ENCODE measurements around the gene BLVRB.

- TF ChIP-seq, protein P1, sequence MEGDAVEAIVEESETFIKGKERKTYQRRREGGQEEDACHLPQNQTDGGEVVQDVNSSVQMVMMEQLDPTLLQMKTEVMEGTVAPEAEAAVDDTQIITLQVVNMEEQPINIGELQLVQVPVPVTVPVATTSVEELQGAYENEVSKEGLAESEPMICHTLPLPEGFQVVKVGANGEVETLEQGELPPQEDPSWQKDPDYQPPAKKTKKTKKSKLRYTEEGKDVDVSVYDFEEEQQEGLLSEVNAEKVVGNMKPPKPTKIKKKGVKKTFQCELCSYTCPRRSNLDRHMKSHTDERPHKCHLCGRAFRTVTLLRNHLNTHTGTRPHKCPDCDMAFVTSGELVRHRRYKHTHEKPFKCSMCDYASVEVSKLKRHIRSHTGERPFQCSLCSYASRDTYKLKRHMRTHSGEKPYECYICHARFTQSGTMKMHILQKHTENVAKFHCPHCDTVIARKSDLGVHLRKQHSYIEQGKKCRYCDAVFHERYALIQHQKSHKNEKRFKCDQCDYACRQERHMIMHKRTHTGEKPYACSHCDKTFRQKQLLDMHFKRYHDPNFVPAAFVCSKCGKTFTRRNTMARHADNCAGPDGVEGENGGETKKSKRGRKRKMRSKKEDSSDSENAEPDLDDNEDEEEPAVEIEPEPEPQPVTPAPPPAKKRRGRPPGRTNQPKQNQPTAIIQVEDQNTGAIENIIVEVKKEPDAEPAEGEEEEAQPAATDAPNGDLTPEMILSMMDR (IDR thresholded peaks at IDR 0.05; ENCODE audit: extremely low read depth in 1 of 2, insufficient read depth in 1 of 2, low read depth in 1 of 2, low read length in 2 of 2): no peak
- TF ChIP-seq POLR2AphosphoS5 (IDR thresholded peaks at IDR 0.05; ENCODE audit: insufficient read depth, low read depth, low read length): no peak
- no peak for TF ChIP-seq POLR2A (IDR thresholded peaks at IDR 0.05; ENCODE audit: low read depth, low read length)
- peak; percentile 2 for TF ChIP-seq EZH2 (IDR thresholded peaks at IDR 0.05; ENCODE audit: borderline replicate concordance, low read depth, low read length, severe bottlenecking)
- TF ChIP-seq, protein P2, sequence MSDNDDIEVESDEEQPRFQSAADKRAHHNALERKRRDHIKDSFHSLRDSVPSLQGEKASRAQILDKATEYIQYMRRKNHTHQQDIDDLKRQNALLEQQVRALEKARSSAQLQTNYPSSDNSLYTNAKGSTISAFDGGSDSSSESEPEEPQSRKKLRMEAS (IDR thresholded peaks at IDR 0.05; ENCODE audit: insufficient read depth, insufficient read length): no peak
- TF ChIP-seq JUN (IDR thresholded peaks at IDR 0.05; ENCODE audit: borderline replicate concordance, insufficient read depth, insufficient read length, low read depth): no peak
- no peak for TF ChIP-seq MYC (IDR thresholded peaks at IDR 0.05; ENCODE audit: low read depth, low read length)
- no peak for TF ChIP-seq FOS (IDR thresholded peaks at IDR 0.05; ENCODE audit: borderline replicate concordance, insufficient read depth, low read length)
Measured at GRCh38 chr19:40513741-40514315, 48.3 kb upstream of the BLVRB start.
